GM12878 (cell line): Measurements from ENCODE around the gene SYPL1. TPM values are rescaled to one million over a fixed set of nuclear protein-coding genes. Genes with fewer than 3 reads are reported as not detected.

Source experiments
- ATAC-seq: fragments of 200-7000 bp; cut with Tn5 transposase; 3 replicates; pipeline ENCODE4 v1.9.1; 2020; ENCODE audit warnings: mild to moderate bottlenecking, moderate library complexity
- BruUV-seq: library from RNA; stranded (reverse); fragments of 400-500 nt; replicated peaks from 2 replicates; lab custom pipeline; 2021; lab: Mats Ljungman, UMichigan
- CTCF ChIA-PET: fragments of 300-600 bp; sonication (Branson Sonifier 250); formaldehyde crosslinking; extraction: SDS; loops from one replicate; lab custom pipeline; 2021; ENCODE audit warnings: inconsistent platforms; lab: Yijun Ruan, JAX
- POLR2A ChIA-PET: fragments of 350-600 bp; formaldehyde crosslinking; extraction: SDS; loops from one replicate; lab custom pipeline; 2021; ENCODE audit warnings: inconsistent platforms; lab: Charles Lee
- RAD21 ChIA-PET: fragments of 300-600 bp; sonication (Branson Sonifier 250); formaldehyde crosslinking; loops from one replicate; lab custom pipeline; 2023; ENCODE audit warnings: antibody characterized with exemption; ENCODE audit not compliant: unreplicated experiment; lab: Charles Lee
- SMC1A ChIA-PET: fragments of 300-600 bp; sonication (Branson Sonifier 250); formaldehyde crosslinking; loops from one replicate; lab custom pipeline; 2023; ENCODE audit not compliant: unreplicated experiment, uncharacterized antibody; lab: Charles Lee
- DNase-seq: peaks from one replicate; pipeline ENCODE4 v3.0.0-alpha.2; 2011; ENCODE audit warnings: low read depth, low spot score
- FAIRE-seq: peaks from 3 replicates; lab custom pipeline; 2011; peaks lifted over from hg19 to GRCh38; lab: Jason Lieb, UNC
- H2AFZ ChIP-seq: 2 replicates; pipeline ENCODE4 v1.6.0; 2011; ENCODE audit warnings: low read depth, low read length, control low read depth; ENCODE audit not compliant: control insufficient read depth
- H3K27ac ChIP-seq: 2 replicates; pipeline ENCODE4 v1.5.1; 2011; ENCODE audit warnings: control low read depth; ENCODE audit not compliant: control insufficient read depth, insufficient read depth
- H3K27me3 ChIP-seq, 2 experiments: replicated peaks in 1 of 2; 2 replicates each; pipeline versions ENCODE4 v1.6.0 to v1.6.1; 2011; ENCODE audit warnings: low read length in 1 of 2; ENCODE audit not compliant: control insufficient read depth in 2 of 2, insufficient read depth in 2 of 2
- H3K36me3 ChIP-seq, 2 experiments: 2 replicates each; pipeline ENCODE4 v1.5.1; 2011; ENCODE audit warnings: low read length in 1 of 2; ENCODE audit not compliant: control insufficient read depth in 2 of 2, insufficient read depth in 2 of 2
- H3K4me1 ChIP-seq: 2 replicates; pipeline ENCODE4 v1.6.1; 2011; ENCODE audit warnings: mild to moderate bottlenecking, low read length, moderate library complexity, mixed read lengths; ENCODE audit not compliant: control insufficient read depth, insufficient read depth
- H3K4me2 ChIP-seq: 2 replicates; pipeline ENCODE4 v1.6.0; 2011; ENCODE audit warnings: control low read depth; ENCODE audit not compliant: control insufficient read depth, insufficient read depth
- H3K4me3 ChIP-seq: fragments of 200-600 bp; sonication (generic); 2 replicates; pipeline ENCODE4 v1.5.1; 2016
- H3K79me2 ChIP-seq: 2 replicates; pipeline ENCODE4 v1.6.0; 2011; ENCODE audit warnings: low read length; ENCODE audit not compliant: control insufficient read depth, insufficient read depth
- H3K9ac ChIP-seq: 2 replicates; pipeline ENCODE4 v1.8.0; 2011; ENCODE audit warnings: low read length, control low read depth, mixed read lengths; ENCODE audit not compliant: control insufficient read depth, insufficient read depth
- H3K9me3 ChIP-seq: replicated peaks from 3 replicates; pipeline ENCODE4 v1.5.1; 2011; ENCODE audit warnings: mild to moderate bottlenecking, low read length; ENCODE audit not compliant: control insufficient read depth, insufficient read depth
- H4K20me1 ChIP-seq: 2 replicates; pipeline ENCODE4 v1.6.0; 2011; ENCODE audit not compliant: control insufficient read depth, insufficient read depth
- ATF7 ChIP-seq: fragments of 450-650 bp; IDR thresholded peaks from 2 replicates; pipeline ENCODE4 v1.6.1; 2016; ENCODE audit warnings: low read depth, mild to moderate bottlenecking
- BMI1 ChIP-seq: fragments of 450-650 bp; IDR thresholded peaks from 2 replicates; pipeline ENCODE4 v1.6.1; 2016; ENCODE audit warnings: mild to moderate bottlenecking, moderate library complexity, borderline replicate concordance
- CBX3 ChIP-seq: fragments of 200-600 bp; sonication (generic); IDR thresholded peaks from 2 replicates; pipeline ENCODE4 v1.6.1; 2016; ENCODE audit warnings: low read depth, borderline replicate concordance
- CHD1 ChIP-seq: IDR thresholded peaks from 2 replicates; pipeline ENCODE4 v1.6.1; 2012; ENCODE audit warnings: low read depth, low read length, improper control_type of control experiment
- EED ChIP-seq: sonication (generic); IDR thresholded peaks from 2 replicates; pipeline ENCODE4 v1.6.1; 2016; ENCODE audit warnings: antibody characterized with exemption, low read depth
- ESRRA ChIP-seq: IDR thresholded peaks from 2 replicates; pipeline ENCODE4 v1.6.1; 2012; ENCODE audit warnings: mild to moderate bottlenecking, low read length, improper control_type of control experiment
- HDAC6 ChIP-seq: fragments of 200-600 bp; sonication (generic); IDR thresholded peaks from one replicate; pipeline ENCODE4 v1.8.0; 2017; ENCODE audit warnings: antibody characterized with exemption; ENCODE audit not compliant: unreplicated experiment
- MXI1 ChIP-seq: fragments of 150-350 bp; IDR thresholded peaks from 2 replicates; pipeline ENCODE4 v1.6.1; 2011; ENCODE audit warnings: low read depth, mild to moderate bottlenecking, inconsistent platforms, low read length, improper control_type of control experiment
- NFXL1 ChIP-seq: fragments of 450-650 bp; IDR thresholded peaks from 2 replicates; pipeline ENCODE4 v1.6.1; 2017; ENCODE audit warnings: antibody characterized with exemption, mild to moderate bottlenecking, borderline replicate concordance
- POLR2AphosphoS5 ChIP-seq: IDR thresholded peaks from 2 replicates; pipeline ENCODE4 v1.6.1; 2011; ENCODE audit warnings: mild to moderate bottlenecking, low read length, inconsistent platforms
- RELA ChIP-seq: fragments of 450-650 bp; IDR thresholded peaks from 2 replicates; pipeline ENCODE4 v1.8.0; 2014; ENCODE audit warnings: borderline replicate concordance; ENCODE audit not compliant: partially characterized antibody
- RELB ChIP-seq: fragments of 450-650 bp; IDR thresholded peaks from 2 replicates; pipeline ENCODE4 v1.6.1; 2017; ENCODE audit warnings: low read depth, mild to moderate bottlenecking, moderate library complexity
- RUNX3 ChIP-seq: IDR thresholded peaks from 2 replicates; pipeline ENCODE4 v1.6.1; 2012; ENCODE audit warnings: low read length, inconsistent platforms
- TAF1 ChIP-seq: IDR thresholded peaks from 2 replicates; pipeline ENCODE4 v1.6.1; 2011; ENCODE audit warnings: mild to moderate bottlenecking, low read depth, low read length, borderline replicate concordance
- USF1 ChIP-seq: IDR thresholded peaks from 2 replicates; pipeline ENCODE4 v1.6.1; 2011; ENCODE audit warnings: borderline replicate concordance, low read depth, mild to moderate bottlenecking, moderate library complexity, mixed read lengths, low read length; ENCODE audit not compliant: insufficient read depth; ENCODE audit errors: extremely low read length
- WGBS: methylation state at CpG from one replicate; pipeline ENCODE4 v1.1.6; 2016; ENCODE audit warnings: low lambda C conversion rate; ENCODE audit not compliant: insufficient replicate concordance, insufficient coverage; ENCODE audit errors: missing lambda C conversion rate; 5-methylcytosine and 5-hydroxymethylcytosine counted together
- in situ Hi-C: fragments of 300-500 bp; cut with MboI; formaldehyde crosslinking; loops from 9 replicates; pipeline ENCODE4 v1.14.3; 2018; ENCODE audit warnings: mixed read lengths
- intact Hi-C: fragments of 100-400 bp; cut with micrococcal nuclease; formaldehyde crosslinking; loops from one replicate; pipeline ENCODE4 v1.14.2; 2022; ENCODE audit not compliant: unreplicated experiment
- polyA plus RNA-seq, 11 experiments: library from polyadenylated mRNA; depleted of rRNA in 4 of 11; unstranded in 6 of 11; stranded (reverse) in 5 of 11; fragments of >200 nt; fragmentation: Nextera tagmentation in 4 of 11; fragmentation: Illumina TruSeq in 1 of 11; extraction: Ambion mirVana in 4 of 11; extraction: Trizol in 1 of 11; gene quantifications; 1 replicate in 1 of 11; 2 replicates in 10 of 11; pipeline versions ENCODE4 v1.2.1 to v1.2.3, GENCODE V29; 2011 to 2016; ENCODE audit warnings: inconsistent platforms in 2 of 11, missing spikeins in 2 of 11, low read depth in 1 of 11
- total RNA-seq, 4 experiments: library from RNA; depleted of rRNA in 3 of 4; stranded (reverse); fragments of >200 nt in 3 of 4; fragmentation: Illumina TruSeq in 1 of 4; extraction: Trizol in 1 of 4; gene quantifications; 2 replicates each; pipeline versions ENCODE4 v1.2.1 to v1.2.3, GENCODE V29; 2013 to 2021

The SYPL1 gene
- total and polyA plus RNA-seq, 10 of the 15 experiments (the other 5 are each of a cell fraction or from before 2014, with no cell fraction given) = 34.5 to 177 (median 87.3) TPM

DNA sequence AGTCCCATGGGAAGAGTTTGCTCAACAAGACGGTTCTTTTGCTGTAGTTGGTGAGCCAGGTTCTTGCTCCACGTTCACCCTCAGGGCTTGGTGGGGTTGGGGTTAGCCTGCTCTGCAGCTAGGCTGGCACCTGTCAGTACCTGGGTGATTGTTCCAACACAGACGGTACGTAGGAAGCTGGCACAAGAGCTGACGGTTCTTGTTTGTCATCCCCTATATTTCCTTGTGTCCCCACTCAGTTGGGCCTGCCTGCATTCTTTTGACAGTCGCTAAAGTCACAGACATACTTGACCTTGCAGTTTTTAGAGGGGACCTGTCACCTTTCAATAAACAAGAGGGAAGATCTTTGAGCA is 40.2 kb upstream of the SYPL1 start:
- ATAC-seq = no peak
- H3K9me3 ChIP-seq = no peaks in the 10 kb centered on the region
- RAD21 ChIA-PET = interaction anchor here (6.1 to 6.8 kb wide), 3 partner anchors 14 to 95 kb away, joined by 60 to 133 read pairs (median 71); partner anchors contain the start of gene SYPL1

More for the DNA sequence above, 40.2 kb upstream of the SYPL1 start:
- Histone ChIP-seq H4K20me1 (no peaks in the 10 kb centered on the region), H2AFZ (no peak overlapping the region), H3K36me3 (no peaks in the 10 kb centered on the region), H3K4me1 (peaks cover 26% of the 10 kb centered on the region), H3K9ac (no peak overlapping the region; the same call in 1 of the 2 replicates), H3K4me2 (no peak overlapping the region), H3K27me3 (no peaks in the 10 kb centered on the region), H3K4me3 (no peak overlapping the region), H3K27ac (no peak overlapping the region), H3K79me2 (no peaks in the 10 kb centered on the region)
- DNase-seq (no peak), FAIRE-seq (no peak)
- BruUV-seq = no TSS peak
- TF ChIP-seq RELA (no peak), EED (no peak), ATF7 (no peak), HDAC6 (no peak), RELB (no peak), MXI1 (no peak), CHD1 (no peak), BMI1 (no peak), NFXL1 (no peak), POLR2AphosphoS5 (no peak), ESRRA (no peak), RUNX3 (no peak), CBX3 (no peak), TAF1 (no peak), USF1 (no peak)
- ChIA-PET CTCF (interaction anchor here (0.6 to 9.4 kb wide), 8 partner anchors 14 to 395 kb away, joined by 3 to 288 read pairs (median 30); no protein-coding TSS in a partner anchor), SMC1A (interaction anchor here (1.2 to 10.0 kb wide), 9 partner anchors 8 to 110 kb away, joined by 3 to 223 read pairs (median 5); no protein-coding TSS in a partner anchor), POLR2A (interaction anchor here (1.0 kb wide), 1 partner anchor 96 kb away, joined by 4 read pairs; no protein-coding TSS in a partner anchor)
- in situ Hi-C loops = loop anchor here (5.0 kb wide), 1 partner anchor 95 kb away; no protein-coding TSS in a partner anchor
- 77% methylated on average over 6 of the region's 6 CpGs for WGBS
- intact Hi-C loops = loop anchor here (2.0 to 5.0 kb wide), 2 partner anchors 41 to 390 kb away; no protein-coding TSS in a partner anchor
